GM04503 (cell line): ENCODE data around the gene API5.

Source experiments
- DNase-seq: peaks from one replicate; pipeline ENCODE4 v3.0.0-alpha.2; 2012; ENCODE audit warnings: low read depth

API5 gene

DNA sequence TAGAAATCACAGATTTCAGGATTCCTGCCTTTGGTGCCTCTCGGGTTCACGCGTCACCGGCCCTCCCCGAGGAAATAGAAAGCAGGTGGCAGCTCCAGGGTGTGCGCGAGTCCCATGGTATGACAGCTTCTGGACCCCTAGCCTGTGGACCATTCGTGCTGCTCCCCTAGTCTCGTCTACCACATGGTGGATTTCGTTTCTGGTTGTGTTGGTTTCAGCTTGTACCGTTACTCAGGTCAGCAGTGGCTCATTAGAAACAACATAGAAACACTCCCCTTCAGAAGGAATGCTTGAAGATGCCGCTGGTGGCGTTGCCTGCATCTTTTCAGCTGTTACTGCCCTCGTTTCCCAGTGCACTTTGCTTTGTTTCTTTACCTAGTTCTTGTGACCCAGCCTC lies 47.6 kb downstream of the API5 start:
- DNase-seq: no peak

DNA sequence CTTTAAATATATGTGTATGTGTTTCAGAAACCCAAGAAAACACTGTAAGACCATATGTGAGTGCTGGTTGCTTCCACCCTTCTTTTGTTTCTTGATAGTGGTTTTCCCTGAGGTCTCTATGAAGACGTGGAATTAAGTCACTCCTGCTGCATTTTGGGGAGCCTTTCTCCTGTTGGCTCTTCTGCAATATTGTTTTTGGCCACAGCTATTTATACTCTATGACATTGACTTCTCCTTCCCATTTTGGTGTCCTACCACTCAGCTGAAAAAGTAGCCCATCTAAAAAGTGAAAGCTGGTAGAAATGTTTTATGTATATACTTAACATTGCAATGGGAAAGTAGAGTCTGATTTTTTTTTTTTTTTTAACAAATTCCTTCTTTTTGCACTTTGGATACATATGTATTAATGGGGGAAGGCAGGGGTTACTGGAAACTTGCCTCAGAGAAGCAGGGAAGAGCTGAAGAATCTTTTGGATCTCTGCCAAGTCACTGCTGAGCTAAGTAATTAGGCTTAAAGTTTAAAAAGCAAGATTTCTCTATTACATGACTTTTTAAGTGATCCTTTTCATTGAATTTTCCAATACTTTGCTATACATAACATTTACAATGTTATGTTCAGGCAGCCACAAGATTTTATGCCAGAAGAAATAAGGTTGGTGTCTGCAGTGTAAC lies 48.7 kb downstream of the API5 start:
- no peak for DNase-seq

DNA sequence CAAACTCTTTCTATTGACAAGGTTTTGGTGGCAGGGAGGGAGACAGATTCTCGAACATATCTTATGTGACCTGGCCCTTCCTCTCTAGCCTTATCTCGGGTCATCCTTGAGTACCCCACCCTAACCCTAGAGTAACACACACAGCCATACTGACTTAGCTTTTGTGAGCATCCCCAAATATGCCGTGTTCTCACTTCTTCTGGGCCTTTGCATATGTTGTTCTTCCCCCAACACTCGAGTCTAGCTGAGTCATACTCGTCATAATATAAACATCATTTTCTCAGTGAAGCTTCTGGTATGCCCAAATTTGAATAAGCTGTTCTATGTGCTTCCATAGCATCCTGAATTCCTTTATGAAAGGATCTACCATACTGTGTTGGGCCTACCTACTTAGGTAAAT lies 54.9 kb downstream of the API5 start:
- DNase-seq: no peak

DNA sequence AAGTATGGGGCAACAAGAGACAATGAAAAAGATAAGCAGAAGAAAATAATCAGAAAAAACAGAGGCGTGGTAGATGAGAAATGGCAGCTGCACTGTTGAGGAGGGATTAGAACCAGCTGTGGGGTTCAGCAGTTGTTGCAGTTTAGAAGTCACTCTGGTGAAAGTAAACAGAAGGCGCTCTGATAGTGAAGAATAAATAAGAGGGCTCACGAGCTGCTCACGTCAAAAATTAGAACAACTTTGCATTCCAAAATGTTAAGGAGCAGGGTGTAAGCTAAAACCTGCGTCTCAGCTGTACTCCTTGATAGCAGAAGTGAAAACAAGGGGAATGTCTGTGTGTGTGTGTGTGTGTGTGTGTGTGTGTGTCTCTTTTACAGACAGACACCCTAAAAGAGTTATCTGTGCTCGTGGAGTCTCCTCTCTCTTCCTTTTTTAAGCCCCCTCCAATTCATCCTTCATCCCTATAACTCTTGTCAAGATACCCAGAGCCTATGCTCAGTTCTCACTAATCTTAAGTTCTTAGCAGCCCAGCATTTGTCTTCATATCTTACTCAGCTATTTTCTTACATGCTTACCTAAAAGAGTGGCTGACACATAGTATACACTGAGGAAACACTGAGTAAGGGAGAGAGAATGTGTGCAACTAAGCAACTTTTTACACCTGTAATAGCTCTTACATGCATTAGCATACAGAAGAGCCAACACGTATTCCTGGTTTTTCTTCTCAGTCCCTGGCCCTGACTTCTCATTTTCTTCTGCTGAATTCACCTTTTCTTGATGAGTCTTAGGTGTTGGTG lies 55.8 kb downstream of the API5 start:
- no peak for DNase-seq

DNA sequence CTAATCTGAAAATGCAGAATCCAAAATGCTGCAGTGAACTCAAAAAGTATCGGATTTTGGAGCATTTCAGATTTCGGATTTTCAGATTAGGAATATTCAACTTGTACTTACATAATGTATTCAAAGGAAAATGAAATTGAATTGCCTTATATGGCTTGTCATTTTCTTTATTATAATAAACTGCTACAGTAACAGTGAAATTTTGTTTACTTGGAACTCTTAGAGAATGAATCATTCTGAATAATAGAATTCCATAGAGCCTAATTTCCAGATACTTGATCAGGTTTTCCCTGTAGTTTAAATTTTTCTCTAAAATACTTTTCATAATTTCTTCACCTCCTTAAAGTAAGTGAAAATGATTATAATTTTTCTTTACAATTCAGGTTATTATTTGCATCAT lies 64.3 kb downstream of the API5 start:
- DNase-seq: no peak

DNA sequence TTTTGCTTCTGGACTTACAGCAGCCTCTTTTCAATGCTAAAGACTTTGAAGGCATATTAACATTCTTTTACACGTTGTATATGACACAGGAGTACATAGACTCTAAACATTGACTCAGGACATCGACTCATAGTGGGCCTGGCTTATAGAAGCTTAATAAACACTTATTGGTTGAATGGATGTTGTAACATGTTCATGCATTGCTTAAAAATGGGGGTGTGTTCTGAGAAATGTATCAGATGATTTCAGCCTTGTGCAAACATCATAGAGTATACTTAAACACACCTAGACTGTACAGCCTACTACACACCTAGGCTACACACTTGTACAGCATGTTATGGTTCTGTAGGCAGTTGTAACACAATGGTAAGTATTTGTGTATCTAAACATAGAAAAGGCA lies 64.8 kb downstream of the API5 start:
- peak; percentile 47 for DNase-seq

DNA sequence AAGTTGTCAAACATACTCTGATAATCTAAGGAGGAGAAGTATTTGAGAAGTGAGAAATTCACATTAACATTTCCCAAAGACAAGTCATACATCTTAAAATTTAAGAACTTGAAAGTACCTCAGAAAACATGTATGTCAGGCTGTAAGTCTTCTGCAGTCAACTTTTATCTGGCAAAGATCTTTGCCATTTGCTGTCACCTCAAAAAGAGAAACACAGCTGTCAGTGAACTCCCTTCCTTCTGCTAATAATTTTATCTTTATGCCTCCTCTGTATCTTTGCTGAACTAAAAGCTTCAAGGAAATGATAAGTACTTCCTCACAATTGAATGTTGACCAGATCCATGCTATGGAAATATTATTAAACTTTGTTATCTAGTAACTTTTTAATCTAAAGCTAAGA lies 65.6 kb downstream of the API5 start:
- DNase-seq: no peak

DNA sequence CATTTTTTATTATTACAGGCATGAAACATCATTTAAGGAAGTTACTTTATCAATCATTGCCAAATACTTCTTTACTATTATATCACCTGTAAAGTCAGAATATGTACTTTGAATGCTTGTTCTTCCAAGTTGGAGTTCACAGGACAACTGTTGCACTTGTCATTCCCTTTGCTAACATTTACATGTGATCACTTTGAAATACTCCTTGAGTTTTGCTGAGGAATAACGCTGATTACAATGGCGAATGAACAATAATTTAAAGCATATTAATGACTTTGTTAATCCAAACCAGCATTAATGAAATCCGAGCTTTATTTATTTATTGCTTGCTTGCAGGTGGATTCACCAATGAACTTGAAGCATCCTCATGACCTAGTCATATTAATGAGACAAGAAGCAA lies 67.1 kb downstream of the API5 start:
- DNase-seq: no peak

GRCh38 chr11:43381802-43382201 lies 70.0 kb downstream of the API5 start:
- DNase-seq: no peak

DNA sequence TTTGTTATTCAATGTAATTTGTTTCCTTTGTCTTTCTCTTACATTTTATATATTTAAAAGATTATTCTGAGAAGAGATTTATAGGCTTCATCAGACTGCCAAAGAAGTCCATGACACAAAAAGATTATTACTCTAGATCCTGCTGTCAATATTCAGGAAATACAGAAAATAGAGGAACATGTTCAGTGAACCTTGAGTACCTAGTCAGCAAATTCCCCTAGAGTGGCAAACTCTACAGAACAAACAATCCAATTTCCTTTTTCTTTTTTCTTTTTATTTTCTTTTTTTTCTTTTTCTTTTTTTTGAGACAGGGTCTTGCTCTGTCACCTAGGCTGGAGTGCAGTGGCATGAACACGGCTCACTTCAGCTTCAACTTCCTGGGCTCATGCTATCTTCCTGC lies 70.8 kb downstream of the API5 start:
- DNase-seq: no peak

DNA sequence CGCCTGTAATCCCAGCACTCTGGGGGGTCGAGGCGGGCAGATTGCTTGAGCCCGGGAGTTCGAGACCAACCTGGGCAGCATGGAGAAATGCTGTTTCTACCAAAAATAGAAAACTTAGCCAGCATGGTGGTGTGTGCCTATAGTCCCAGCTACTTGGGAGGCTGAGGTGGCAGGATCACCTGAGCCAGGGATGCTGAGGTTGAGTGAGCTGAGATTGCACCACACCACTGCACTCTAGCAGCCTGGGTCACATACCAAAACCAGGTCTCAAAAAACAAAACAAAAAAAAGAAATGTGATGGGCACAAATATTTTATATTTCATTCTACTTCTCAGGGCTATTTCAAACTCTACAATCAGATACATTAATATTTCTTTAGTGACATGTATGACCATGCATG lies 72.6 kb downstream of the API5 start:
- DNase-seq: no peak

- no peak for DNase-seq
These were observed 80.9 kb downstream of the API5 start for GRCh38 chr11:43392713-43393112.

- no peak for DNase-seq
These were observed 82.1 kb downstream of the API5 start for GRCh38 chr11:43393765-43394355.
